ENCODE measurements around the gene TCF7L2.

The TCF7L2 gene

DNA sequence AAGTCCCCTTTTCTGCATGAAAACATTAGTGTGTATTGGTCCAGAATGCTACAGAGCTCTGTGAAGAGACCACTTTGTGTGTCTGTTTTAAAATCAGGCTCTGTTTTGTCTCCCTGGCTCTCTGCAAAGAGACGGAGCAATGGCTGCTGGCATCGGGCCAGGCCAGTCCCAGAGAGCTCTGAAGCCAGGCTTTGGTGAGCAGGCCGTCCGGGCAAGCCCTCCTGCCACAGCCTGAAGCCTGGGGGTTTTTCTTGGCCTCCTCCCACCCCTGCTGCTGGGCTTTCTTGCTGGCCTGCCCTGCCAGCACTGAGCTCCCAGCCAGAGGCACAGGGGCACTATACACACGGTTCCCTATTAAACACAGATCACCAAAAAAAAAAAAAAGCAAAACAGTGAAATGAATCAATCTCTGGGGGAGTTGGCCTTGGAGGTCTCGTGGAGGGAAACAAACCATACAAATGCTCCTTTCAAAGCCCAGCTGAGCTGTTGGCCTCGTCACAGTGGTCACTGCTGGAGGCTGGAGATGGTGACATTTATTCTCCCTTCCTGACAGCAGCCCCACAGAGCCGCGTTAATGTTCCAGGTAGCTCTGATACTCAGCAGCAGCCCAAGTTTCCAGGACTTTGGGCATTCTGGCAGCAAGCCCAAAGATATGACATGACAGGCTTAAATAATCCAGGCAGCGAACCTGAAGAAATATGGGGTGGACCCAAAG is 237.2 kb downstream of the TCF7L2 start:
- no peaks in the 10 kb centered on the region for H3K27me3 ChIP-seq (ENCODE audit: insufficient read depth, insufficient read length)
- H3K9ac ChIP-seq (ENCODE audit: insufficient read length, low read depth) = no peak overlapping the region
- H3K9me3 ChIP-seq (ENCODE audit: insufficient read depth, low read length) = no peaks in the 10 kb centered on the region
- no peak overlapping the region for H3K4me3 ChIP-seq (ENCODE audit: insufficient read length, low read depth)
- H3K4me1 ChIP-seq (ENCODE audit: insufficient read depth, insufficient read length) = peaks cover 2% of the 10 kb centered on the region
- no peak for DNase-seq (ENCODE audit: low read depth, low spot score)
- no peak for TF ChIP-seq ZNF274 (IDR thresholded peaks at IDR 0.05; ENCODE audit: low read depth, low read length)
- no peaks in the 10 kb centered on the region for H3K36me3 ChIP-seq (ENCODE audit: insufficient read depth, insufficient read length, low read length)

DNA sequence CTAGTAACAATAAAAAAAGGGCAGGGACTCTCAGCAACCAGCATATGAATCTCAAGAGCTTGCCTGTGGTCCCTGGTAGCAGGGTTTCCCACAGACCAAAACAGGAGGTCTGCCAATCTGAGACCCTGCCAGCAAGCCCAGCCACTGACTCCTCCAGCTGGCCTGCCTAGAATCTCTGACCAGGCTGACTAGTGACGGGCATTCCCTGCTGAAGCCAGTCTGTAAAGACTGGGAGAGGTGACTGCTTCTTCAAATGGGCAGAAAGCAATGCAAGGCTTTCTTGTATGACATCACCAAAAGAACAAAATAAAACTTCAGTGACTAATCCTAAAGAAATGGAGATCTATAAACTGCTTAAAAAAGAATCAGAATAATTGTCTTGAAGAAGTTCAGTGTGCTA is 249.4 kb downstream of the TCF7L2 start:
- TF ChIP-seq YY1 (IDR thresholded peaks at IDR 0.05; ENCODE audit: insufficient read depth, insufficient read length) (no peak), SUZ12 (IDR thresholded peaks at IDR 0.05; ENCODE audit: extremely low read depth, insufficient read depth, insufficient read length) (no peak), ZNF274 (IDR thresholded peaks at IDR 0.05; ENCODE audit: low read depth, low read length) (no peak)
- no peaks in the 10 kb centered on the region for H3K27me3 ChIP-seq (ENCODE audit: insufficient read depth, insufficient read length)

DNA sequence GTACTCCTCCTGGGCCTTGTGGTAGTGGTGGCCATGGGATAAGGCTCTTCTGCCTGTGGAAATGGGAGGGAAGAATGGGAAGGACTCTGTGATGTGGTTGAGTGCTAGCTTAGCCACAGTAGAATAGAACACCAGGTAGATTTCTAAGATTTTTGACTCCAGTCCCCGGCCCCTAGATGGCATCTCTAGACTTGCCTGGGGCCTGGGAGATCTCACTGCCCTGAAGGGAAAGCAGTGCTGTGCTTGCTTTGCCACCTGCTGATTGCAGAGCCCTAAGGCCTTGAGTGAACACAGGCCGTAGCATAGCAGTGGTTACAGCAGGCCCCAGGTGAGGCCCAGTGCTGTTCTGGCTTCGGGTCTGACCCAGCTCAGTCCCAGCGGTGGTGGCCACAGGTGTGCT is 252.0 kb downstream of the TCF7L2 start:
- no peaks in the 10 kb centered on the region for H3K36me3 ChIP-seq (ENCODE audit: insufficient read depth, insufficient read length, low read length)
- DNase-seq (ENCODE audit: low read depth, low spot score) = no peak
- H3K27me3 ChIP-seq (ENCODE audit: insufficient read depth, insufficient read length) = no peaks in the 10 kb centered on the region
- TF ChIP-seq YY1 (IDR thresholded peaks at IDR 0.05; ENCODE audit: insufficient read depth, insufficient read length) (no peak), ZNF274 (IDR thresholded peaks at IDR 0.05; ENCODE audit: low read depth, low read length) (no peak), SUZ12 (IDR thresholded peaks at IDR 0.05; ENCODE audit: extremely low read depth, insufficient read depth, insufficient read length) (no peak)
- peaks cover 4% of the 10 kb centered on the region for H3K4me1 ChIP-seq (ENCODE audit: insufficient read depth, insufficient read length)
- H3K9me3 ChIP-seq (ENCODE audit: insufficient read depth, low read length) = no peaks in the 10 kb centered on the region; the same call in 1 of the 2 replicates
- no peak overlapping the region for H3K4me3 ChIP-seq (ENCODE audit: insufficient read length, low read depth)
- no peak overlapping the region for H3K9ac ChIP-seq (ENCODE audit: insufficient read length, low read depth)

More for the DNA sequence above, 249.4 kb downstream of the TCF7L2 start:
- H3K9ac ChIP-seq (ENCODE audit: insufficient read length, low read depth) = no peak overlapping the region
- no peak overlapping the region for H3K4me3 ChIP-seq (ENCODE audit: insufficient read length, low read depth)
- H3K36me3 ChIP-seq (ENCODE audit: insufficient read depth, insufficient read length, low read length) = no peaks in the 10 kb centered on the region
- peaks cover 4% of the 10 kb centered on the region for H3K4me1 ChIP-seq (ENCODE audit: insufficient read depth, insufficient read length)
- no peaks in the 10 kb centered on the region for H3K9me3 ChIP-seq (ENCODE audit: insufficient read depth, low read length)
- no peak for DNase-seq (ENCODE audit: low read depth, low spot score)

GRCh38 chr10:113207924-113208323 is 257.9 kb downstream of the TCF7L2 start:
- peaks cover 7% of the 10 kb centered on the region for H3K9me3 ChIP-seq (ENCODE audit: insufficient read depth, low read length)
- no peaks in the 10 kb centered on the region for H3K4me1 ChIP-seq (ENCODE audit: insufficient read depth, insufficient read length)
- no peak overlapping the region for H3K4me3 ChIP-seq (ENCODE audit: insufficient read length, low read depth)
- DNase-seq (ENCODE audit: low read depth, low spot score) = no peak
- H3K27me3 ChIP-seq (ENCODE audit: insufficient read depth, insufficient read length) = no peaks in the 10 kb centered on the region
- TF ChIP-seq ZNF274 (IDR thresholded peaks at IDR 0.05; ENCODE audit: low read depth, low read length) (no peak), SUZ12 (IDR thresholded peaks at IDR 0.05; ENCODE audit: extremely low read depth, insufficient read depth, insufficient read length) (no peak), YY1 (IDR thresholded peaks at IDR 0.05; ENCODE audit: insufficient read depth, insufficient read length) (no peak)
- H3K36me3 ChIP-seq (ENCODE audit: insufficient read depth, insufficient read length, low read length) = no peaks in the 10 kb centered on the region
- no peak overlapping the region for H3K9ac ChIP-seq (ENCODE audit: insufficient read length, low read depth)

DNA sequence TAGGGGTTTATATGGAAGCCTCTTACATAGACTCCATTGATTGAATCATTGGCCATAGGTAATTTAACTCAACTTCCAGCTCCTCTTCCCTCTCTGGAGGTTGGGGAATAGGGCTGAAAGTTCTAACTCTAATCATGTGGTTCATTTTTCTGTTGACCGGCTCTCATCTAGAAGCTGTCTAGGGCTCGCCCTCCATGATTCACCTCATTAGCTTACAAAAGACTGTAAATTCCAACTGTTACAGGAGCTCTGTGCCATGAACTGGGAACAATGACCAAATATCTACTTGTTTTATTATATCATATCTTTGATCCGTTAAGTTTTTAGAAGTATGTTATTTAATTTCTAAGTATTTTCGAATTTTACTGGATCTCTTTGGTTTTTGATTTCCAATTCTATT is 263.0 kb downstream of the TCF7L2 start:
- Histone ChIP-seq H3K9me3 (ENCODE audit: insufficient read depth, low read length) (peaks cover 3% of the 10 kb centered on the region), H3K27me3 (ENCODE audit: insufficient read depth, insufficient read length) (no peaks in the 10 kb centered on the region), H3K9ac (ENCODE audit: insufficient read length, low read depth) (no peak overlapping the region), H3K4me3 (ENCODE audit: insufficient read length, low read depth) (no peak overlapping the region), H3K4me1 (ENCODE audit: insufficient read depth, insufficient read length) (no peaks in the 10 kb centered on the region), H3K36me3 (ENCODE audit: insufficient read depth, insufficient read length, low read length) (no peaks in the 10 kb centered on the region)
- TF ChIP-seq SUZ12 (IDR thresholded peaks at IDR 0.05; ENCODE audit: extremely low read depth, insufficient read depth, insufficient read length) (no peak), YY1 (IDR thresholded peaks at IDR 0.05; ENCODE audit: insufficient read depth, insufficient read length) (no peak), ZNF274 (IDR thresholded peaks at IDR 0.05; ENCODE audit: low read depth, low read length) (no peak)
- no peak for DNase-seq (ENCODE audit: low read depth, low spot score)

DNA sequence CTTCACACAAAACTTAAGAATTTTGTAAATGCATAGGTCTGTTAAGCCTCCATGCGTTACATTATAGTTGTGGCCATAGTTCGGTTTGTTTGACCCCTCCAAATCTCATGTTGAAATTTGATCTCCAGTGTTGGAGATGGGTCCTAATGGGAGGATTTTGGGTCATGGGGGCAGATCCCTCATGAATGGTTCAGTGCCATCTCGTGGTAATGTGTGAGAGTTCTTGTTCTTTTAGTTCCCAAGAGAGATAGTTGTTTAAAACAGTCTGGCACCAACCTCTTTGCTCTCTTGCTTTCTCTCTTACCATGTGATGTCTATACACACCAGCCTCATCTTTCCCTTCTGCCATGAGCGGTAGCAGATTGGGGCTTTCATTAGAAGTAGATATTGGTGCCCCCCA is 264.3 kb downstream of the TCF7L2 start:
- Histone ChIP-seq H3K9me3 (ENCODE audit: insufficient read depth, low read length) (no peaks in the 10 kb centered on the region), H3K36me3 (ENCODE audit: insufficient read depth, insufficient read length, low read length) (no peaks in the 10 kb centered on the region), H3K27me3 (ENCODE audit: insufficient read depth, insufficient read length) (no peaks in the 10 kb centered on the region), H3K4me1 (ENCODE audit: insufficient read depth, insufficient read length) (no peaks in the 10 kb centered on the region), H3K4me3 (ENCODE audit: insufficient read length, low read depth) (no peak overlapping the region), H3K9ac (ENCODE audit: insufficient read length, low read depth) (no peak overlapping the region)
- TF ChIP-seq ZNF274 (IDR thresholded peaks at IDR 0.05; ENCODE audit: low read depth, low read length) (no peak), YY1 (IDR thresholded peaks at IDR 0.05; ENCODE audit: insufficient read depth, insufficient read length) (no peak), SUZ12 (IDR thresholded peaks at IDR 0.05; ENCODE audit: extremely low read depth, insufficient read depth, insufficient read length) (no peak)
- no peak for DNase-seq (ENCODE audit: low read depth, low spot score)

DNA sequence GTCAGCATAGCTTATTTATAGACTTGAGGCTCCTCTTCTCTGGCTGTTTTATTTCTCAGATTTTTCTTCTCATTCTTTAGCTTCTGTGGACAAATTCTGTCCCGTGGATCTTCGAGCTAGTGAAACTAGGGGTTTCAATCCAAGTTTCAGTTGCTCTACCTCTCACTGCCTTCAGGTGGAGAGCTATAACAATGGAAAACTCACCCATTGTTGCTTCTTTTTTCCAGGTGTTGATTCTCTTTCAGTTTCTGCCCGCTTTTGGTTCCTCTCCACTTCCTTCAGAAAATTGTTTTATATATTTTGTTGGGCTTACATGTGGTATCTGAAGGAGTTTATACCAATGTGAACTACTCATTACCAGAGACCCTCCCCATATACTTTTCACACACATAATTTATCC is 266.1 kb downstream of the TCF7L2 start:
- Histone ChIP-seq H3K9me3 (ENCODE audit: insufficient read depth, low read length) (no peaks in the 10 kb centered on the region), H3K36me3 (ENCODE audit: insufficient read depth, insufficient read length, low read length) (no peaks in the 10 kb centered on the region), H3K27me3 (ENCODE audit: insufficient read depth, insufficient read length) (no peaks in the 10 kb centered on the region), H3K4me1 (ENCODE audit: insufficient read depth, insufficient read length) (no peaks in the 10 kb centered on the region), H3K4me3 (ENCODE audit: insufficient read length, low read depth) (no peak overlapping the region), H3K9ac (ENCODE audit: insufficient read length, low read depth) (no peak overlapping the region)
- TF ChIP-seq YY1 (IDR thresholded peaks at IDR 0.05; ENCODE audit: insufficient read depth, insufficient read length) (no peak), SUZ12 (IDR thresholded peaks at IDR 0.05; ENCODE audit: extremely low read depth, insufficient read depth, insufficient read length) (no peak), ZNF274 (IDR thresholded peaks at IDR 0.05; ENCODE audit: low read depth, low read length) (no peak)
- no peak for DNase-seq (ENCODE audit: low read depth, low spot score)

All from NT2/D1 (cell line).